HEK293T (cell line): ENCODE data around the gene PET100.

Source experiments
- CTCF ChIA-PET: fragments of 350-600 bp; formaldehyde crosslinking; extraction: SDS; loops from one replicate; lab custom pipeline; 2021; ENCODE audit warnings: antibody characterized with exemption, inconsistent platforms; lab: Yijun Ruan, JAX
- POLR2A ChIA-PET: fragments of 350-600 bp; formaldehyde crosslinking; extraction: SDS; loops from one replicate; lab custom pipeline; 2020; ENCODE audit warnings: antibody characterized with exemption, inconsistent platforms; lab: Yijun Ruan, JAX
- DNase-seq: peaks from one replicate; pipeline ENCODE4 v3.0.0; 2012; ENCODE audit warnings: mixed read lengths; ENCODE audit errors: extremely low spot score
- ARNT ChIP-seq: fragments of 450-650 bp; IDR thresholded peaks from 2 replicates; pipeline ENCODE4 v1.6.1; 2017; ENCODE audit warnings: mild to moderate bottlenecking
- BHLHE40 ChIP-seq: fragments of 450-650 bp; IDR thresholded peaks from 2 replicates; pipeline ENCODE4 v1.6.1; 2016; ENCODE audit warnings: mild to moderate bottlenecking, moderate library complexity, borderline replicate concordance
- CTBP1 ChIP-seq: fragments of 450-650 bp; IDR thresholded peaks from 2 replicates; pipeline ENCODE4 v1.6.1; 2016; ENCODE audit warnings: borderline replicate concordance
- ELF4 ChIP-seq: fragments of 450-650 bp; IDR thresholded peaks from 2 replicates; pipeline ENCODE4 v1.6.1; 2017; ENCODE audit warnings: antibody characterized with exemption
- FOXA1 ChIP-seq: fragments of 450-650 bp; IDR thresholded peaks from 2 replicates; pipeline ENCODE4 v1.6.1; 2016; ENCODE audit warnings: mild to moderate bottlenecking
- FOXK2 ChIP-seq: fragments of 450-650 bp; IDR thresholded peaks from 2 replicates; pipeline ENCODE4 v1.6.1; 2016; ENCODE audit warnings: mild to moderate bottlenecking
- FOXM1 ChIP-seq: fragments of 450-650 bp; IDR thresholded peaks from 2 replicates; pipeline ENCODE4 v1.6.1; 2017; ENCODE audit warnings: mild to moderate bottlenecking, borderline replicate concordance
- HDGF ChIP-seq: fragments of 450-650 bp; IDR thresholded peaks from 2 replicates; pipeline ENCODE4 v1.6.1; 2017; ENCODE audit warnings: antibody characterized with exemption, borderline replicate concordance
- L3MBTL2 ChIP-seq: fragments of 450-650 bp; conservative IDR thresholded peaks from 2 replicates; pipeline ENCODE4 v1.6.1; 2016; ENCODE audit warnings: mild to moderate bottlenecking
- LEF1 ChIP-seq: fragments of 450-650 bp; IDR thresholded peaks from 2 replicates; pipeline ENCODE4 v1.6.1; 2017; ENCODE audit warnings: mild to moderate bottlenecking, borderline replicate concordance
- NFRKB ChIP-seq: fragments of 450-650 bp; IDR thresholded peaks from 2 replicates; pipeline ENCODE4 v1.6.1; 2016; ENCODE audit warnings: mild to moderate bottlenecking, moderate library complexity
- SP1 ChIP-seq: fragments of 450-650 bp; IDR thresholded peaks from 2 replicates; pipeline ENCODE4 v1.6.1; 2017
- SUZ12 ChIP-seq: fragments of 450-650 bp; IDR thresholded peaks from 2 replicates; pipeline ENCODE4 v1.6.1; 2016; ENCODE audit warnings: mild to moderate bottlenecking
- TARDBP ChIP-seq: fragments of 450-650 bp; IDR thresholded peaks from 2 replicates; pipeline ENCODE4 v1.6.1; 2016
- ZNF384 ChIP-seq: fragments of 450-650 bp; IDR thresholded peaks from 2 replicates; pipeline ENCODE4 v1.6.1; 2016
- TF ChIP-seq, protein P1 (sequence below): fragments of 450-650 bp; IDR thresholded peaks from 2 replicates; pipeline ENCODE4 v1.6.1; 2016

Gene PET100, protein sequence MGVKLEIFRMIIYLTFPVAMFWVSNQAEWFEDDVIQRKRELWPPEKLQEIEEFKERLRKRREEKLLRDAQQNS

DNA sequence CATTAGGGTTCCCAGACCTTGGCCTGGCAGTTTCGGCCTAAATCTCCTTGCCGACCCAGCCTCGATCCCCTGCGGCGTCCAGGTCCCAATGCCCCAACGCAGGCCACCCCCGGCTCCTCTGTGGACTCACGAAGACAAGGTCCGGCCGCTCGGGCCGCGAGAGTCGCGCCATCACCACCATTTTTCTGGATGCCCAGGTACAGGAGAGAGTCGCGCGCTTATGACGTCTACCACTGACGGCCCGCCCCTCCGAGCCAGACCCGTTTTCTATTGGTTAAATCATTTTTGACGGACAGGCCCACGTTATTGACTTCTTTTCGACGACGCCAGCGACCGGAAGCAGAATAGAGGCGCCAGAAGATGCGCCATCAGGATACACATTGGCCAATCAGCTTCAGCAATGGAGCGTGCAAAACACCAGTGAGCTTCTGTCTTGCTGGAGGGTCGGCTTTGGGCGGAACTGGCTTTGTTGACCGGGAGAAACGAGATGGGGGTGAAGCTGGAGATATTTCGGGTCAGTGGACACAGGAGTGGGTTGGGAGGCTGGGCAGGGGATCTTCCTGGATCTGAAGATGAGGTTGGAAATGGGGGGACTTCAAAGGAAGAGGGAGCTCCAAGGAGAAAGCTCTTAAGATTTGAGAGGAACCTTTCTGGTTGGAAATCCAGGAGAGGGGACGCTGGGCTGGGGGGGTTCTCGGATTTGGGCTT lies at the start of gene PET100, which contains the start of gene XAB2:
Gene PET100, plus strand, starts transcription at position 447 of the 708 bp plus-strand sequence. Its CDS starts 41 bp downstream, at position 488.
Gene XAB2, minus strand, starts transcription at position 199 of the 708 bp plus-strand sequence. Its CDS starts 18 bp downstream, at position 181.
- DNase-seq: peak; percentile 97
- CTCF ChIA-PET: interaction anchor here (1.4 kb wide), 1 partner anchor 61 kb away, joined by 6 read pairs; no protein-coding TSS in a partner anchor
- POLR2A ChIA-PET: interaction anchor here (0.7 to 1.9 kb wide), 13 partner anchors 9 to 291 kb away, joined by 3 to 10 read pairs (median 5); partner anchors contain the start of genes CAMSAP3, SNAPC2 and TRAPPC5
- TF ChIP-seq, protein P1, sequence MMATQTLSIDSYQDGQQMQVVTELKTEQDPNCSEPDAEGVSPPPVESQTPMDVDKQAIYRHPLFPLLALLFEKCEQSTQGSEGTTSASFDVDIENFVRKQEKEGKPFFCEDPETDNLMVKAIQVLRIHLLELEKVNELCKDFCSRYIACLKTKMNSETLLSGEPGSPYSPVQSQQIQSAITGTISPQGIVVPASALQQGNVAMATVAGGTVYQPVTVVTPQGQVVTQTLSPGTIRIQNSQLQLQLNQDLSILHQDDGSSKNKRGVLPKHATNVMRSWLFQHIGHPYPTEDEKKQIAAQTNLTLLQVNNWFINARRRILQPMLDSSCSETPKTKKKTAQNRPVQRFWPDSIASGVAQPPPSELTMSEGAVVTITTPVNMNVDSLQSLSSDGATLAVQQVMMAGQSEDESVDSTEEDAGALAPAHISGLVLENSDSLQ: peak; percentile 100
- TF ChIP-seq FOXM1: no peak
- peak; percentile 94 for TF ChIP-seq FOXK2
- TF ChIP-seq HDGF: no peak
- peak; percentile 84 for TF ChIP-seq ELF4
- no peak for TF ChIP-seq LEF1
- TF ChIP-seq SP1: no peak
- peak; percentile 80 for TF ChIP-seq L3MBTL2

DNA sequence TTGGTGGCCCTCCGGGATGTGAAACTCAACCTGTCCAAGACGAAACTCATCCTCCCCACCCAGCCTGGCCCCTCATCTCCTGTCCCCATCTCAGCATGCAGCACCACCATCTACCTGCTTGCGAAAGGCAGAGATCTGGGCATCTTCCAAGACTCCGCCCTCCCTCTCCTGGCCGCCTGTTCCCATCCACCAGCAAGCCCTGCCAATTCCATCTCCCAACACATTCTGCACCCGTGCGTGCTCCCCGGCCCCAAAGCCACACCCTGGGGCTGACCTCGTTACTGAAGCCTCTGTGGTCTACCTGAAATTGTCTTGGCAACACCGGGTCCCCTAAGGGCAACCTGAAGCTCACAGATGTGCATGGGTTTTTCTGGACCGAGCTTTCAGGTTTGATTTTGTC lies 47.1 kb upstream of the PET100 start:
- TF ChIP-seq FOXA1 (no peak), SUZ12 (no peak), NFRKB (no peak), SP1 (no peak), ZNF384 (no peak), LEF1 (no peak), FOXK2 (no peak), ARNT (no peak), CTBP1 (no peak), FOXM1 (no peak), BHLHE40 (no peak), L3MBTL2 (no peak), TARDBP (no peak), ELF4 (no peak), HDGF (no peak)
- TF ChIP-seq, protein P1: no peak
- DNase-seq: no peak
- POLR2A ChIA-PET: no interaction called here
- CTCF ChIA-PET: no interaction called here

DNA sequence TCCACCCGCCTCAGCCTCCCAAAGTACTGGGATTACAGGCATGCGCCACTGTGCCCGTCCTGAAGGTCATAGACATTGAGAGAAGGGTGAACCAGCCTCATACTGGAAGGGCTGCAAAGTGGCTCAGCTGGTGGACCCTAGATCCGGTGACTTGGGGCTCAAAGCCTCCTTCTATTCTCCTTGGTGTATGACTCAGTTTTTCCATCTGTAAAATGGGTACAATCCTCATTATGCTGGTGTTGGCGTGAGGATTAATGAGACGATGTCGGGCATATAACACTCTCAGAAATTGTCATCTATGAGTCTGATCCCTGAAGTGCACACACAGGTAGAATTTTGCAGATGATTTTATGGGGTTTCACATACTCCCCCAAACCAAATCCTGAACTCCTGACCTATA lies 39.8 kb upstream of the PET100 start:
- ChIA-PET POLR2A (no interaction called here), CTCF (no interaction called here)
- no peak for TF ChIP-seq FOXA1
- TF ChIP-seq L3MBTL2: no peak
- no peak for TF ChIP-seq SUZ12
- TF ChIP-seq ELF4: no peak
- no peak for TF ChIP-seq LEF1
- no peak for TF ChIP-seq ZNF384
- TF ChIP-seq, protein P1: no peak
- no peak for TF ChIP-seq ARNT
- TF ChIP-seq SP1: no peak
- no peak for TF ChIP-seq TARDBP
- no peak for TF ChIP-seq FOXK2
- TF ChIP-seq BHLHE40: no peak
- no peak for TF ChIP-seq HDGF
- TF ChIP-seq FOXM1: no peak
- TF ChIP-seq CTBP1: no peak
- DNase-seq: no peak

DNA sequence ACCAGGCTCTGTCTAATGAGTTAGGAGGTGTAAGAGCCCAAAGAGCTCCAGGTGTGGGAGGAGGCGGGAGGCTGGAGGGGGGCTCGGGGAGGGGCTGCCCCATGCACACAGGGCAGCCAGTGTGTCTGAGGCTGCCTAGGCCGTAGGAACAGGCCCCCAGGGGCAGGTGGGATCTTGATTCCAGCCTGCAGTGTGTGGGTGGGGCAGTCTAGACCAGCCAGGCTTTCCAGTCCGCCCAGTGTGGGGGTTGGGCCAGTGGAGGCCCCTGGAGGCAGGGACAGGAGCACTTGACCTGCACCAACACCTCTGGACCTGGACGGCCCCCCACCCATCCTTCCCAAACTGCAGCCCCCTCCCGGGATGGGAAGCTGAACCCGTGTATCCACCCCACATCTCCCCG lies 39.3 kb upstream of the PET100 start:
- ChIA-PET POLR2A (no interaction called here), CTCF (no interaction called here)
- TF ChIP-seq TARDBP (no peak), L3MBTL2 (no peak), CTBP1 (no peak), ELF4 (no peak), BHLHE40 (no peak), FOXM1 (no peak), NFRKB (no peak), ARNT (no peak), SUZ12 (no peak), FOXK2 (no peak), LEF1 (no peak), ZNF384 (no peak), SP1 (no peak)
- TF ChIP-seq, protein P1: no peak
- DNase-seq: no peak

DNA sequence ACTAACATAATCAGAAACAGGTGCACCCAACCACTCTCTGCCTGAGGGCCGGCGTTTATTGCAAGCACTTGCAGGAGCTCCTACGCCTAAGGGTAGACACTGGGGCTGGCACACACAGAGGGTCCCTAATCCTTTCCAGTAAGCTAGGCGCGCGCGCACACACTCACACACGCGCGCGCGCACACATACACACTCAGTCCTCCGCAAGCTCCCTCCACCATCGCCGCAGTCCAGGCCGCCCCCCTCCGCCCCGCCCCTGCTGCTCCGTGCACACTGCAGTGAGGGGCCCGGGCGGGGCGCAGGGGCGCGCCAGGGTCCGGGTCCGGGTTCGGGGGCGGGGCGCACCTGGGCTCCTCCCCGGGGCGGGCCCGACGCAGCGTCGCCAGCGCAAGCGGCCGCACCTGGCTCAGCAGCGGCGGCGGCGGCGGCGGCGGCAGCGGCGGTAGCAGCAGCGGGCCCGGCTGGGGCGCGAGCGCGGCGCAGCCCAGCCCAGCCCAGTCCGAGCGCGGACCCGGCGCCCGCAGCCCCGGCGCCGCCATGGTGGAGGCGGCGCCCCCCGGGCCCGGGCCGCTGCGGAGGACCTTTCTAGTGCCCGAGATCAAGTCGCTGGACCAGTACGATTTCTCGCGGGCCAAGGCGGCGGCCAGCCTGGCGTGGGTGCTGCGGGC lies 34.0 kb upstream of the PET100 start, which contains the start of gene CAMSAP3:
Gene CAMSAP3, plus strand, starts transcription at position 398 of the 668 bp plus-strand sequence. Its CDS starts 140 bp downstream, at position 538.
- no peak for TF ChIP-seq CTBP1
- no peak for TF ChIP-seq SUZ12
- no peak for TF ChIP-seq NFRKB
- no peak for TF ChIP-seq ELF4
- no peak for TF ChIP-seq BHLHE40
- no peak for TF ChIP-seq ARNT
- no peak for TF ChIP-seq FOXA1
- no peak for TF ChIP-seq L3MBTL2
- TF ChIP-seq SP1: no peak
- TF ChIP-seq TARDBP: no peak
- TF ChIP-seq FOXM1: no peak
- TF ChIP-seq LEF1: no peak
- TF ChIP-seq, protein P1: no peak
- no peak for TF ChIP-seq HDGF
- TF ChIP-seq FOXK2: no peak
- CTCF ChIA-PET: no interaction called here
- DNase-seq: peak; percentile 68
- POLR2A ChIA-PET: interaction anchor here (1.0 to 2.6 kb wide), 3 partner anchors 9 to 34 kb away, joined by 3 to 10 read pairs (median 9); partner anchors contain the start of genes PET100 and XAB2
